Transverse colon (tissue), 4 donors: ENCODE data around the gene ROR1. TPM values are rescaled to one million over a fixed set of nuclear protein-coding genes. Genes with fewer than 3 reads are reported as not detected.
"Not testable (repeated sequence)": the region's sequence is repeated elsewhere in the genome, so short reads cannot be mapped to it uniquely, and the experiment has no call there.

Experiments
- DNase-seq: peaks from one replicate; pipeline ENCODE4 v3.0.0-alpha.2; 2019
- H3K27ac ChIP-seq, 4 donors: fragments of 200-600 bp; sonication (generic); 2 replicates each; pipeline ENCODE4 v1.5.1; 2016 to 2018; ENCODE audit warnings: inconsistent platforms in 4 of 4
- H3K27me3 ChIP-seq: fragments of 200-600 bp; sonication (generic); 2 replicates; pipeline ENCODE4 v1.5.1; 2017; ENCODE audit warnings: inconsistent platforms
- H3K36me3 ChIP-seq, 4 donors: fragments of 200-600 bp; sonication (generic); 2 replicates each; pipeline ENCODE4 v1.5.1; 2017 to 2019; ENCODE audit warnings: inconsistent platforms in 4 of 4
- H3K4me1 ChIP-seq, 4 donors: fragments of 200-600 bp; sonication (generic); 2 replicates each; pipeline ENCODE4 v1.5.1; 2017 to 2020; ENCODE audit warnings: inconsistent platforms in 4 of 4
- H3K4me3 ChIP-seq, 4 donors: fragments of 200-600 bp; sonication (generic); 1 replicate in 1 of 4; 2 replicates in 3 of 4; pipeline versions ENCODE4 v1.5.1 to v1.6.1; 2017 to 2019; ENCODE audit warnings: inconsistent platforms in 4 of 4
- H3K9me3 ChIP-seq, 2 donors: fragments of 200-600 bp; sonication (generic); 2 replicates each; pipeline ENCODE4 v1.5.1; 2017 to 2019; ENCODE audit warnings: inconsistent platforms in 2 of 2
- EP300 ChIP-seq: sonication (generic); formaldehyde crosslinking; IDR thresholded peaks from one replicate; pipeline ENCODE4 v1.6.1; 2017; ENCODE audit warnings: antibody characterized with exemption, low read depth
- POLR2A ChIP-seq: fragments of 450-650 bp; IDR thresholded peaks from one replicate; pipeline ENCODE4 v1.6.1; 2016; ENCODE audit warnings: antibody characterized with exemption, mild to moderate bottlenecking, moderate library complexity
- POLR2AphosphoS5 ChIP-seq, 3 donors: sonication (generic); formaldehyde crosslinking; IDR thresholded peaks; one replicate each; pipeline ENCODE4 v1.6.1; 2016; ENCODE audit warnings: antibody characterized with exemption in 3 of 3
- WGBS, 2 donors: methylation state at CpG; one replicate each; pipeline ENCODE4 v1.1.5; 2018; ENCODE audit warnings: low coverage in 1 of 2; 5-methylcytosine and 5-hydroxymethylcytosine counted together
- in situ Hi-C, 4 donors: fragments of 200-750 bp; cut with MboI; loops; one replicate each; pipeline versions ENCODE4 v1.15.0 to v1.15.1; 2017; ENCODE audit warnings: low sequenced_read_pairs in 3 of 4, low pct_ligation_motif_present in 1 of 4, low pct_unique_long_range_greater_than_20kb in 1 of 4
- intact Hi-C: fragments of 100-400 bp; cut with DNase I; formaldehyde crosslinking; loops from one replicate; pipeline ENCODE4 v1.15.1; 2023; ENCODE audit warnings: low total_unique reads
- total RNA-seq, 4 donors: library from RNA; depleted of rRNA; stranded (reverse); fragments of >200 nt; gene quantifications; one replicate each; pipeline ENCODE4 v1.1.0, GENCODE V29; 2016
- TF ChIP-seq, protein P1 (sequence below), 5 experiments: fragments of 200-600 bp in 3 of 5; fragments of 450-650 bp in 2 of 5; sonication (generic) in 3 of 5; IDR thresholded peaks; 1 replicate in 2 of 5; 2 replicates in 3 of 5; pipeline ENCODE4 v1.5.1; 2016 to 2017; ENCODE audit warnings: antibody characterized with exemption in 5 of 5, inconsistent platforms in 3 of 5, mild to moderate bottlenecking in 2 of 5, moderate library complexity in 1 of 5

ROR1 gene
- total RNA-seq, 4 donors from 2014 or later, result 3.0 to 6.7 (median 4.6) TPM

DNA sequence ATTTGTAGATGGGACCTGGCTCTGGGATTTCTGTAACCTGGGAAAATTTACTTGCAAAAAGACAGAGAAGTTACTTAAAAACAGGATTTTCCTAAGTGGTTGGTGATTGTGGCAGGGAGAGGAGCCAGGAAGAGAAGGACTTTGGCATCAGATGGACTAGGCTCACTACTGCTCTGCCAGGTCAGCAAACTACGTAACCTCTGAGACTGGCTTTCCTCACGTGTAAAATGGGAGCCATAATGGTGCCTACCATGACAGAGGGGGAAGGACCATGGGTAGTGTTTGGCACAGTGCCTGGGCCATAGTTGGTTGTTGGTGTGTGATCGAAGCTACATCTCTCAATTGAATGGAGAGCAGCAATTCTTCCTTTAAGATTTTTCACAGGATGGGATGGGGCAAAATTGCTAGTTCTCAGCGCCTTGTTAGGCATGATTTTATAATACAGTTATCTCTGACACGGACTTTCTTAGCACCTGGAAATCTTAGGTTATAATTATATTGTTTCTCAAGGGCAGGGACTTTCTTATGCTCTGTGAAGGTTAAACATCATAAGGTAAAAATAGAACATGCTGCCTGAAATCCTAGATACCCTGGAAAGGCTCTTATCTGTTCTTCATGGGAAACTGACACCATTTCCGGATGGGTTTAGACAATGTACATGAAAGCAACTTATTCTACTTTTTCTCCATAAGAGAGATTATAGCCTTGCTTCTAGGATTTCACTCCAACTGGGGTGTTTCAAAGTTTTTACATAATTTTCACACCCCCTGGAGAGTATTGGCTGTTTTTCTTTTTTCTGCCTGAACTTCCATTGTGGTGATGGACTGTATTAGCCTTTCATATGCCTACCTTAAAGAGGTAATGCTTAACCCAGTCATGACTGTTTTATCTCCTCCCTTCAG lies 10.9 kb downstream of the ROR1 start:
- Histone ChIP-seq H3K9me3 (no peaks in the 10 kb centered on the region), H3K36me3 (no peaks in the 10 kb centered on the region), H3K27ac (no peak overlapping the region), H3K27me3 (no peaks in the 10 kb centered on the region), H3K4me1 (peaks cover 0 to 9% (median 0%) of the 10 kb centered on the region in 4 donors), H3K4me3 (no peak overlapping the region)
- TF ChIP-seq EP300, result no peak
- TF ChIP-seq, protein P1, sequence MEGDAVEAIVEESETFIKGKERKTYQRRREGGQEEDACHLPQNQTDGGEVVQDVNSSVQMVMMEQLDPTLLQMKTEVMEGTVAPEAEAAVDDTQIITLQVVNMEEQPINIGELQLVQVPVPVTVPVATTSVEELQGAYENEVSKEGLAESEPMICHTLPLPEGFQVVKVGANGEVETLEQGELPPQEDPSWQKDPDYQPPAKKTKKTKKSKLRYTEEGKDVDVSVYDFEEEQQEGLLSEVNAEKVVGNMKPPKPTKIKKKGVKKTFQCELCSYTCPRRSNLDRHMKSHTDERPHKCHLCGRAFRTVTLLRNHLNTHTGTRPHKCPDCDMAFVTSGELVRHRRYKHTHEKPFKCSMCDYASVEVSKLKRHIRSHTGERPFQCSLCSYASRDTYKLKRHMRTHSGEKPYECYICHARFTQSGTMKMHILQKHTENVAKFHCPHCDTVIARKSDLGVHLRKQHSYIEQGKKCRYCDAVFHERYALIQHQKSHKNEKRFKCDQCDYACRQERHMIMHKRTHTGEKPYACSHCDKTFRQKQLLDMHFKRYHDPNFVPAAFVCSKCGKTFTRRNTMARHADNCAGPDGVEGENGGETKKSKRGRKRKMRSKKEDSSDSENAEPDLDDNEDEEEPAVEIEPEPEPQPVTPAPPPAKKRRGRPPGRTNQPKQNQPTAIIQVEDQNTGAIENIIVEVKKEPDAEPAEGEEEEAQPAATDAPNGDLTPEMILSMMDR (IDR thresholded peaks at IDR 0.05), result no peak
- no peak for TF ChIP-seq POLR2AphosphoS5 (IDR thresholded peaks at IDR 0.05)
- no peak for TF ChIP-seq POLR2A
- intact Hi-C loops, result no loop called here
- 83% methylated on average over 6 of the region's 6 CpGs; no CpG with 5 or more reads in 1 of the 2 donors for WGBS, 2 donors
- in situ Hi-C loops, result no loop called here
- DNase-seq, result no peak

DNA sequence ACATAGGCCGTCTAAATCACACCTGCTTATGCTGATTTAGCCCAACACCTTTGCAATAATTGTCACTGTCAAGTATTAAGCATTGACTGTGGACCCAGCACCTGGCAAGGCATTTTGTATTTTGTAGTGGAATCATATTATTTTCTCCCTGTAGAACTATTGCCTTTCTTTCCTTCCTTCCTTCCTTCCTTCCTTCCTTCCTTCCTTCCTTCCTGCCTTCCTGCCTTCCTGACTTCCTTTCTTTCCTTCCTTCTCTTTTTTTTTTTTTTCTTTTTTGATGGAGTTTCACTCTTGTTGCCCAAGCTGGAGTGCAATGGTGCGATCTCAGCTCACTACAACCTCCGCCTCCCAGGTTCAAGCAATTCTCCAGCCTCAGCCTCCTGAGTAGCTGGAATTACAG lies 13.5 kb downstream of the ROR1 start:
- 71 to 93% methylated on average over 1 to 3 of the region's 3 CpGs for WGBS, 2 donors
- DNase-seq, H3K27me3 ChIP-seq, in situ Hi-C loops, intact Hi-C loops, H3K9me3 ChIP-seq, H3K27ac ChIP-seq, H3K4me1 ChIP-seq, H3K4me3 ChIP-seq, H3K36me3 ChIP-seq: not testable (repeated sequence)

GRCh38 chr1:63787875-63788274 lies 14.1 kb downstream of the ROR1 start:
- intact Hi-C loops, result no loop called here

GRCh38 chr1:63789856-63790605 lies 16.2 kb downstream of the ROR1 start:
- TF ChIP-seq POLR2AphosphoS5 (IDR thresholded peaks at IDR 0.05) (no peak), POLR2A (no peak), EP300 (no peak)
- TF ChIP-seq, protein P1 (IDR thresholded peaks at IDR 0.05), result no peak
- H3K4me1 ChIP-seq, result peaks cover 0 to 4% (median 0%) of the 10 kb centered on the region in 4 donors
- no peaks in the 10 kb centered on the region for H3K27me3 ChIP-seq
- H3K27ac ChIP-seq, result no peak overlapping the region
- intact Hi-C loops, result no loop called here
- no peak for DNase-seq
- H3K36me3 ChIP-seq, result no peaks in the 10 kb centered on the region
- no peak overlapping the region for H3K4me3 ChIP-seq
- 81 to 100% methylated on average over 2 to 4 of the region's 4 CpGs for WGBS, 2 donors
- in situ Hi-C loops, result no loop called here
- H3K9me3 ChIP-seq, result no peaks in the 10 kb centered on the region

More at GRCh38 chr1:63787875-63788274, 14.1 kb downstream of the ROR1 start:
- in situ Hi-C loops, result no loop called here
- DNase-seq, result no peak
- Histone ChIP-seq H3K27me3 (no peaks in the 10 kb centered on the region), H3K36me3 (no peaks in the 10 kb centered on the region), H3K9me3 (no peaks in the 10 kb centered on the region), H3K27ac (no peak overlapping the region), H3K4me3 (no peak overlapping the region), H3K4me1 (peaks cover 0 to 4% (median 0%) of the 10 kb centered on the region in 4 donors)
- 13% methylated on average over 1 of the region's 1 CpG; no CpG with 5 or more reads in 1 of the 2 donors for WGBS, 2 donors
- TF ChIP-seq, protein P1 (IDR thresholded peaks at IDR 0.05), result no peak
- TF ChIP-seq POLR2AphosphoS5 (IDR thresholded peaks at IDR 0.05) (no peak), EP300 (no peak), POLR2A (no peak)
